GM18951 (cell line): ENCODE results near the gene GPR26.

Experiments used
- POLR2A ChIP-seq: IDR thresholded peaks from 4 replicates; pipeline ENCODE4 v1.6.1; 2011; ENCODE audit warnings: mild to moderate bottlenecking; ENCODE audit not compliant: insufficient read length, insufficient read depth; ENCODE audit errors: extremely low read depth
- in situ Hi-C: fragments of 300-500 bp; cut with MboI; formaldehyde crosslinking; loops from one replicate; pipeline ENCODE4 v1.12.0; 2022; ENCODE audit warnings: low sequenced_read_pairs, mixed read lengths, inconsistent platforms; ENCODE audit not compliant: unreplicated experiment

The GPR26 gene

GRCh38 chr10:123636598-123637325 is 29.4 kb upstream of the GPR26 start:
- in situ Hi-C loops, result no loop called here
- TF ChIP-seq POLR2A, result no peak

- in situ Hi-C loops, result no loop called here
Measured at GRCh38 chr10:123637326-123637880, 28.8 kb upstream of the GPR26 start.

GRCh38 chr10:123639131-123639530 is 27.0 kb upstream of the GPR26 start:
- TF ChIP-seq POLR2A, result no peak
- in situ Hi-C loops, result no loop called here

More at GRCh38 chr10:123637326-123637880, 28.8 kb upstream of the GPR26 start:
- no peak for TF ChIP-seq POLR2A

GRCh38 chr10:123640016-123640535 is 26.1 kb upstream of the GPR26 start:
- TF ChIP-seq POLR2A, result no peak
- in situ Hi-C loops, result no loop called here

- in situ Hi-C loops, result no loop called here
- TF ChIP-seq POLR2A, result no peak
Measured at GRCh38 chr10:123642293-123642692, 23.9 kb upstream of the GPR26 start.

- in situ Hi-C loops, result no loop called here
- TF ChIP-seq POLR2A, result no peak
Measured at GRCh38 chr10:123642697-123643096, 23.5 kb upstream of the GPR26 start.

GRCh38 chr10:123643315-123643714 is 22.8 kb upstream of the GPR26 start:
- in situ Hi-C loops, result no loop called here
- TF ChIP-seq POLR2A, result no peak

- in situ Hi-C loops, result no loop called here
- TF ChIP-seq POLR2A, result no peak
Measured at GRCh38 chr10:123645016-123645415, 21.1 kb upstream of the GPR26 start.

GRCh38 chr10:123645615-123646014 is 20.5 kb upstream of the GPR26 start:
- TF ChIP-seq POLR2A, result no peak
- in situ Hi-C loops, result no loop called here

GRCh38 chr10:123648595-123648994 is 17.6 kb upstream of the GPR26 start:
- in situ Hi-C loops, result no loop called here
- TF ChIP-seq POLR2A, result no peak

GRCh38 chr10:123649676-123650075 is 16.5 kb upstream of the GPR26 start:
- in situ Hi-C loops, result no loop called here
- no peak for TF ChIP-seq POLR2A

- in situ Hi-C loops, result no loop called here
Measured at GRCh38 chr10:123651421-123652047, 14.6 kb upstream of the GPR26 start.

GRCh38 chr10:123655751-123656150 is 10.4 kb upstream of the GPR26 start:
- TF ChIP-seq POLR2A, result no peak
- in situ Hi-C loops, result no loop called here

More at GRCh38 chr10:123651421-123652047, 14.6 kb upstream of the GPR26 start:
- TF ChIP-seq POLR2A, result no peak

- in situ Hi-C loops, result no loop called here
- TF ChIP-seq POLR2A, result no peak
Measured at GRCh38 chr10:123663522-123663921, 2.6 kb upstream of the GPR26 start.
